ENCODE data around the gene TMEM72.

DNA sequence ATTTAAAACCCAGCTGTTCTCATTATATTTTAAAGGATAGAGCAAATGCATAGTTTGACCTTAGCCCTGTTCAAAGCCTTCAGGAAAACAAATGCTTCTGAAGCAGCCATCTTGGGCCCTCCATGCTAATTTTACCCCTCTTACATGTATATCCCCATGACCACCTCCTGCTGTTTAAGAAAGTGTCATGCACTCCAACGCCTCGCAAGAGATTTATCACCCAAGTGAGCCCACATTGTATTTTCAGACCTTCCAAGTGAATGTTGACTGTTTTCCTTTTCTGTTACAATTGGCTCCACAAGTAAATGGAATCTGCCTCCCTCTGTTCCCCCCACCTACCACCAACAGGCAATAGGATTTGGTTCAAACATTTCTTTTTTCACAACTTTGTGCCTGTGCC, 5.3 kb downstream of the TMEM72 start:
- TF ChIP-seq POLR2A (IDR thresholded peaks at IDR 0.05; ENCODE audit: low read length) = no peak
- TF ChIP-seq RAD21 (conservative IDR thresholded peaks at IDR 0.05 in 1 of 2, IDR thresholded peaks at IDR 0.05 in 1 of 2) = no peak
- no peak for TF ChIP-seq HDAC2 (IDR thresholded peaks at IDR 0.05)
- TF ChIP-seq CTCF (IDR thresholded peaks at IDR 0.05) = no peak
- no peak for TF ChIP-seq HOXB13 (CRISPR knock-in tag; IDR thresholded peaks at IDR 0.05; ENCODE audit: low read depth)
- TF ChIP-seq FOXS1 (CRISPR knock-in tag; IDR thresholded peaks at IDR 0.05) = no peak
- TF ChIP-seq ESRRA (IDR thresholded peaks at IDR 0.05; ENCODE audit: borderline replicate concordance, low read length) = no peak
- TF ChIP-seq RARB (CRISPR knock-in tag; IDR thresholded peaks at IDR 0.05) = no peak
- TF ChIP-seq CEBPB (IDR thresholded peaks at IDR 0.05) = no peak
- TF ChIP-seq JUNB (IDR thresholded peaks at IDR 0.05) = no peak
- no peak for TF ChIP-seq NPAS2 (CRISPR knock-in tag; IDR thresholded peaks at IDR 0.05; ENCODE audit: borderline replicate concordance)
- no peak for TF ChIP-seq EP300 (IDR thresholded peaks at IDR 0.05)
